GM18873 (cell line): ENCODE results near the gene SLC4A1.

Experiments used
- ATAC-seq: cut with Tn5 transposase; IDR thresholded peaks from one replicate; pipeline ENCODE4 v1.9.1; 2021; ENCODE audit warnings: mild to moderate bottlenecking, moderate library complexity, moderate number of reproducible peaks; ENCODE audit not compliant: unreplicated experiment, low FRiP score

SLC4A1 gene

GRCh38 chr17:44221862-44222111, 46.1 kb downstream of the SLC4A1 start:
- ATAC-seq: no peak

- no peak for ATAC-seq
Measured at GRCh38 chr17:44221084-44221861, 46.7 kb downstream of the SLC4A1 start.

GRCh38 chr17:44220213-44221083, 47.5 kb downstream of the SLC4A1 start:
- ATAC-seq: no peak

GRCh38 chr17:44219616-44220212, 48.2 kb downstream of the SLC4A1 start, which contains the start of gene UBTF:
Gene UBTF, minus strand, starts transcription at chr17:44219675. Its CDS starts 1,446 bp downstream, at chr17:44218229.
- no peak for ATAC-seq

GRCh38 chr17:44219108-44219615, 48.8 kb downstream of the SLC4A1 start:
- no peak for ATAC-seq

- ATAC-seq: no peak
Measured at GRCh38 chr17:44218344-44219107, 49.4 kb downstream of the SLC4A1 start.

- no peak for ATAC-seq
Measured at GRCh38 chr17:44217738-44218343, 50.1 kb downstream of the SLC4A1 start.

GRCh38 chr17:44216694-44217093, 51.2 kb downstream of the SLC4A1 start:
- ATAC-seq: no peak

GRCh38 chr17:44216173-44216572, 51.8 kb downstream of the SLC4A1 start:
- ATAC-seq: no peak

- ATAC-seq: no peak
Measured at GRCh38 chr17:44214896-44215295, 53.0 kb downstream of the SLC4A1 start.

GRCh38 chr17:44214230-44214494, 53.8 kb downstream of the SLC4A1 start:
- ATAC-seq: no peak

- ATAC-seq: no peak
Measured at GRCh38 chr17:44213403-44214229, 54.3 kb downstream of the SLC4A1 start.

- no peak for ATAC-seq
Measured at GRCh38 chr17:44212507-44213402, 55.2 kb downstream of the SLC4A1 start.

- ATAC-seq: no peak
Measured at GRCh38 chr17:44211281-44212265, 56.4 kb downstream of the SLC4A1 start.

- no peak for ATAC-seq
Measured at GRCh38 chr17:44210342-44211192, 57.4 kb downstream of the SLC4A1 start.

- no peak for ATAC-seq
Measured at GRCh38 chr17:44209786-44210341, 58.1 kb downstream of the SLC4A1 start.
